Endothelial cell (in vitro differentiated cells): ENCODE data around the gene ARHGAP19. TPM values are rescaled to one million over a fixed set of nuclear protein-coding genes. Genes with fewer than 3 reads are reported as not detected.
A peak's percentile ranks its signal among the peaks of the same experiment; 100 is the strongest.

Source experiments
- DNase-seq: peaks from one replicate; pipeline ENCODE4 v3.0.0; 2021; ENCODE audit warnings: low spot score
- H3K27ac Mint-ChIP-seq: one replicate; pipeline ENCODE4 v1.8.0; 2021; ENCODE audit warnings: mixed read lengths, inconsistent platforms; ENCODE audit not compliant: unreplicated experiment
- H3K27me3 Mint-ChIP-seq: one replicate; pipeline ENCODE4 v1.8.0; 2021; ENCODE audit warnings: mild to moderate bottlenecking, moderate library complexity, mixed read lengths, inconsistent platforms; ENCODE audit not compliant: unreplicated experiment
- H3K36me3 Mint-ChIP-seq: one replicate; pipeline ENCODE4 v1.8.0; 2021; ENCODE audit warnings: mild to moderate bottlenecking, low read depth, mixed read lengths, inconsistent platforms; ENCODE audit not compliant: unreplicated experiment
- H3K4me1 Mint-ChIP-seq: one replicate; pipeline ENCODE4 v1.8.0; 2021; ENCODE audit warnings: mild to moderate bottlenecking, mixed read lengths, inconsistent platforms; ENCODE audit not compliant: unreplicated experiment
- H3K4me3 Mint-ChIP-seq: one replicate; pipeline ENCODE4 v1.8.0; 2021; ENCODE audit warnings: mild to moderate bottlenecking, mixed read lengths, inconsistent platforms; ENCODE audit not compliant: unreplicated experiment
- H3K9me3 Mint-ChIP-seq: one replicate; pipeline ENCODE4 v1.8.0; 2021; ENCODE audit warnings: mixed read lengths, inconsistent platforms; ENCODE audit not compliant: unreplicated experiment
- CTCF ChIP-seq: fragments of 200-600 bp; sonication (generic); IDR thresholded peaks from one replicate; pipeline ENCODE4 v1.5.0; 2021; ENCODE audit warnings: antibody characterized with exemption; ENCODE audit not compliant: unreplicated experiment
- total RNA-seq: library from RNA; stranded (reverse); fragmentation: NEBNext Ultra II Directional; extraction: Animal tissue kit (Norgen Biotek cat#: 25700); gene quantifications from one replicate; pipeline ENCODE4 v1.2.1, GENCODE V29; 2021; ENCODE audit not compliant: unreplicated experiment

ARHGAP19 gene
- total RNA-seq, 1 donor from 2014 or later: 19.8 TPM

GRCh38 chr10:97179731-97180362 lies 112.6 kb downstream of the ARHGAP19 start:
- peak; percentile 55 for DNase-seq
- H3K27me3 Mint-ChIP-seq: peaks cover 14% of the 10 kb centered on the region
- no peak overlapping the region for H3K27ac Mint-ChIP-seq
- no peaks in the 10 kb centered on the region for H3K36me3 Mint-ChIP-seq
- H3K4me3 Mint-ChIP-seq: no peak overlapping the region
- no peak for TF ChIP-seq CTCF
- H3K4me1 Mint-ChIP-seq: peaks cover 3% of the 10 kb centered on the region
- no peaks in the 10 kb centered on the region for H3K9me3 Mint-ChIP-seq

DNA sequence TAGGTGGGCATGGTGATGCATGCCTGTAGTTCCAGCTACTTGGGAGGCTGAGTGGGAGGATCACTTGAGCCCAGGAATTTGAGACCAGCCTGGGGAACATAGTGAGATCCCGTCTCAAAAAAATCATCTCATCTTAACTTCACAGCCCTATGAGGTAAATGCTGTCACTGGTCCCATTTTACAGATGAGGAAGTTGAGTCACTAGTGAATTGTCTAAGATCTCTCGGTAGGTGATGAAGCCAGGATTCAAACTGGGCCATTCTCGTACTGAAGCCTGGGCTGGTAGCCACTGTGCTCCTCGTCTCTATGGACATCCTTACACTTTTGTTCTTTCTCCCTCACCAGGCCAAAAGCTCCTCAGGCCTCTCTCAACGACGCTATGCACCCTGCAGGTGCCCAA lies 113.1 kb downstream of the ARHGAP19 start:
- Mint-ChIP-seq H3K9me3 (no peaks in the 10 kb centered on the region), H3K36me3 (no peaks in the 10 kb centered on the region), H3K27me3 (peaks cover 12% of the 10 kb centered on the region), H3K4me3 (no peak overlapping the region), H3K4me1 (no peaks in the 10 kb centered on the region), H3K27ac (no peak overlapping the region)
- no peak for TF ChIP-seq CTCF
- no peak for DNase-seq

GRCh38 chr10:97178074-97178473 lies 114.4 kb downstream of the ARHGAP19 start:
- Mint-ChIP-seq H3K4me1 (no peaks in the 10 kb centered on the region), H3K27me3 (peaks cover 10% of the 10 kb centered on the region), H3K27ac (no peak overlapping the region), H3K9me3 (no peaks in the 10 kb centered on the region), H3K36me3 (no peaks in the 10 kb centered on the region), H3K4me3 (no peak overlapping the region)
- no peak for TF ChIP-seq CTCF
- DNase-seq: no peak

DNA sequence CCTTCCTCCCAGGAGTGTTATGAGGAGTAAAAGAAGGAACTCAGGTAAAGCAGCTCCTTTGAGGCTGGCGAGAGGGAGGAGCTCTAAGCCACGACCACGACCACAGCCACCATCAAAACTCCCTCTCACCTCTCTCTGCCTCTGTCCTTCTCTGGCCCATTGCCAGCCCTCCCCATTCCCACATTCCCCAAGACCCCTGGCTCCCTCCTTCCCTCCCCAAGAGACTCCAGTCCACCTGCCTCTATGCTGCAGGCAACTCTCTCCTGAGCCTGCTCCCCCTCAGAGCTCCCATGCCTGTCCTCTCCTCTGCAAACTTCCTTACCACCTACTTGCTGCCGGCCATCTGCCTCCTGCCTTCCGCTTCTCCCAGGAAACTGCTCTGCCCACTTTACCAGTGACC lies 116.2 kb downstream of the ARHGAP19 start:
- no peaks in the 10 kb centered on the region for H3K36me3 Mint-ChIP-seq
- H3K27ac Mint-ChIP-seq: no peak overlapping the region
- TF ChIP-seq CTCF: no peak
- no peak overlapping the region for H3K4me3 Mint-ChIP-seq
- no peaks in the 10 kb centered on the region for H3K9me3 Mint-ChIP-seq
- no peak for DNase-seq
- H3K4me1 Mint-ChIP-seq: no peaks in the 10 kb centered on the region
- peaks cover 11% of the 10 kb centered on the region for H3K27me3 Mint-ChIP-seq

DNA sequence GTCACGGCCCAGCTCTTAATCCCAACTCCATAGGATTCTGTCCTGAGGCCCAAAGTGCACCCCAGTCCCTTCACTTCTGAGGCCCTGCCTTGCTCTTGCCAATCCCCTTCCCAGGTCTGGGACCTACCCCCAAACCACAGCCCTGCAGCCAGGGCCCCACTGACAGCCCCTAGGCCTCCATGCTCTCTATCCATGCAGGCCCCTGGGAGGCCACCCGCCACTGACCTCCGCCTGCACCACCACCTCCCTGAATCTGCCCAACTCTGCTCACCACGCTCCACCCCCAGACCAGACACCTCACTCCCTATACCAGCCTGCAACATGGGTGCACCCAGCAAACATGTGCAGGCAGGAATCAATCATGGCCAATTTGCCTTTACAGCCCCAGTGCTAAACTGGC lies 116.9 kb downstream of the ARHGAP19 start:
- Mint-ChIP-seq H3K4me1 (peaks cover under 1% of the 10 kb centered on the region), H3K4me3 (no peak overlapping the region), H3K36me3 (no peaks in the 10 kb centered on the region), H3K27ac (no peak overlapping the region), H3K9me3 (no peaks in the 10 kb centered on the region), H3K27me3 (peaks cover 10% of the 10 kb centered on the region)
- no peak for DNase-seq
- TF ChIP-seq CTCF: no peak
